GM10248 (cell line): ENCODE results near the gene LRRC7.

ENCODE experiments used
- CTCF ChIA-PET: fragments of 300-600 bp; sonication (Branson Sonifier 250); formaldehyde crosslinking; extraction: SDS; loops from one replicate; lab custom pipeline; 2021; ENCODE audit warnings: antibody characterized with exemption; lab: Yijun Ruan, JAX
- POLR2A ChIA-PET: fragments of 350-650 bp; sonication (Branson Sonifier 250); formaldehyde crosslinking; extraction: SDS; loops from one replicate; lab custom pipeline; 2020; ENCODE audit warnings: antibody characterized with exemption; lab: Yijun Ruan, JAX
- DNase-seq: peaks from one replicate; pipeline ENCODE4 v3.0.0; 2012; ENCODE audit errors: extremely low spot score
- TF ChIP-seq, protein P1 (sequence below): IDR thresholded peaks from 2 replicates; pipeline ENCODE4 v1.5.1; 2012; ENCODE audit warnings: mild to moderate bottlenecking, low read depth; ENCODE audit errors: extremely low read depth, missing control alignments, control extremely low read depth

LRRC7 gene

GRCh38 chr1:69967245-69967766 lies 399.6 kb downstream of the LRRC7 start:
- no peak for DNase-seq
- CTCF ChIA-PET: no interaction called here

GRCh38 chr1:69976896-69977295 lies 409.2 kb downstream of the LRRC7 start:
- POLR2A ChIA-PET: no interaction called here
- no peak for DNase-seq
- TF ChIP-seq, protein P1, sequence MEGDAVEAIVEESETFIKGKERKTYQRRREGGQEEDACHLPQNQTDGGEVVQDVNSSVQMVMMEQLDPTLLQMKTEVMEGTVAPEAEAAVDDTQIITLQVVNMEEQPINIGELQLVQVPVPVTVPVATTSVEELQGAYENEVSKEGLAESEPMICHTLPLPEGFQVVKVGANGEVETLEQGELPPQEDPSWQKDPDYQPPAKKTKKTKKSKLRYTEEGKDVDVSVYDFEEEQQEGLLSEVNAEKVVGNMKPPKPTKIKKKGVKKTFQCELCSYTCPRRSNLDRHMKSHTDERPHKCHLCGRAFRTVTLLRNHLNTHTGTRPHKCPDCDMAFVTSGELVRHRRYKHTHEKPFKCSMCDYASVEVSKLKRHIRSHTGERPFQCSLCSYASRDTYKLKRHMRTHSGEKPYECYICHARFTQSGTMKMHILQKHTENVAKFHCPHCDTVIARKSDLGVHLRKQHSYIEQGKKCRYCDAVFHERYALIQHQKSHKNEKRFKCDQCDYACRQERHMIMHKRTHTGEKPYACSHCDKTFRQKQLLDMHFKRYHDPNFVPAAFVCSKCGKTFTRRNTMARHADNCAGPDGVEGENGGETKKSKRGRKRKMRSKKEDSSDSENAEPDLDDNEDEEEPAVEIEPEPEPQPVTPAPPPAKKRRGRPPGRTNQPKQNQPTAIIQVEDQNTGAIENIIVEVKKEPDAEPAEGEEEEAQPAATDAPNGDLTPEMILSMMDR: no peak
- CTCF ChIA-PET: interaction anchor here (1.2 kb wide), 1 partner anchor 96 kb away, joined by 3 read pairs; no protein-coding TSS in a partner anchor

More at GRCh38 chr1:69967245-69967766, 399.6 kb downstream of the LRRC7 start:
- TF ChIP-seq, protein P1: no peak
- POLR2A ChIA-PET: no interaction called here

GRCh38 chr1:69982992-69983391 lies 415.3 kb downstream of the LRRC7 start:
- POLR2A ChIA-PET: no interaction called here
- DNase-seq: no peak
- CTCF ChIA-PET: interaction anchor here (1.3 to 2.0 kb wide), 2 partner anchors 10 to 12 kb away, joined by 3 to 10 read pairs; no protein-coding TSS in a partner anchor
- TF ChIP-seq, protein P1: no peak

DNA sequence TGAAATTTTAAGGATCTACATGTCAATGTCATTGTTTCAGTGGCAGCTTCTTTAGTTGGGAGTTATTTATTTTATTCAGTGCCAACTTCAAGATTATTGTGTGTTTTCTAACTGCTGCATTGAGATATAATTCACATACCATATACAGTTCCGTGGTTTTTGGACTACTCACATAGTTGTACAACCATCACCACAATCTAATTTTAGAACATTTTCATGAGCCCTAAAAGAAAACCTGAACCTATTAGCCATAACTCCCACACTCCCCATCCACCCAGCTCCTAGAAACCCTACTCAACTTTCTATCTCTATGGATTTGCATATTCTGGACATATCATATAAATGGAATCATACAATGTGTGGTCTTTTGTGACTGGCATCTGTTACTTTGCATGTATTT lies 417.7 kb downstream of the LRRC7 start:
- TF ChIP-seq, protein P1: no peak
- POLR2A ChIA-PET: no interaction called here
- CTCF ChIA-PET: no interaction called here
- DNase-seq: no peak

DNA sequence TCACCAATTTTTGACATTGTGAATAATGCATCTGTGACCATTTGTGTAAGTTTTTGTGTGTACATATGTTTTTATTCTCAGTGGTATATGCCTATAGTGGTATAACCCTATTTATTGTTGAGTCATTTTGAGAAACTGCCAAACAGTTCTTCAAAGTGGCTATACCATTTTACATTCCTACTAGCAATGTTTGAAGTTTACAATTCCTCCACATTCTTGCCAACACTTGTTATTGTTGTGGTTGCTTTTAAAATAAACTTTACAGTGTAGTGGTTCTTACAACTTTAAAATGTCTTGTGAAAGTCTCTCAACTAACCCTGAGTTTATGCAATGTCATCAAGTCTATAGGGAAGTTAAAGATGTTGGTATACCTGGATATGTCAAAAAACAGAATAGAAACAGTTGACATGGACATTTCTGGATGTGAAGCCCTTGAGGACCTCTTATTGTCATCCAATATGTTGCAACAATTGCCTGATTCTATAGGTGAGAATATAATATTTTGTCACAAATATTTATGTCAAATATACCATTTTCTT lies 418.2 kb downstream of the LRRC7 start:
- no peak for DNase-seq
- POLR2A ChIA-PET: no interaction called here
- TF ChIP-seq, protein P1: no peak
- CTCF ChIA-PET: no interaction called here

GRCh38 chr1:69987881-69988280 lies 420.2 kb downstream of the LRRC7 start:
- ChIA-PET POLR2A (no interaction called here), CTCF (interaction anchor here (1.7 kb wide), 1 partner anchor 10 kb away, joined by 5 read pairs; no protein-coding TSS in a partner anchor)
- TF ChIP-seq, protein P1: no peak
- no peak for DNase-seq
